H1 (cell line): Measurements from ENCODE around the gene PACSIN2. TPM values are rescaled to one million over a fixed set of nuclear protein-coding genes. Genes with fewer than 3 reads are reported as not detected.

Experiments
- CTCF ChIA-PET: fragments of 300-600 bp; sonication (Branson Sonifier 250); formaldehyde crosslinking; loops from one replicate; lab custom pipeline; 2021; ENCODE audit not compliant: partially characterized antibody; lab: Charles Lee
- POLR2A ChIA-PET: fragments of 300-600 bp; sonication (Branson Sonifier 250); formaldehyde crosslinking; loops from one replicate; lab custom pipeline; 2021; ENCODE audit warnings: inconsistent platforms; ENCODE audit not compliant: partially characterized antibody; lab: Charles Lee
- DNase-seq, 2 experiments: peaks; one replicate each; pipeline versions ENCODE4 v3.0.0 to v3.0.0-alpha.2; 2010 to 2022; ENCODE audit warnings: low spot score in 2 of 2, low read depth in 1 of 2, mixed read lengths in 1 of 2
- FAIRE-seq: peaks from 2 replicates; lab custom pipeline; 2011; peaks lifted over from hg19 to GRCh38; lab: Jason Lieb, UNC
- H2AFZ ChIP-seq: 2 replicates; pipeline ENCODE4 v1.8.1; 2012; ENCODE audit warnings: low read length, inconsistent platforms
- H2AK5ac ChIP-seq: 2 replicates; pipeline ENCODE4 v1.6.1; 2013; ENCODE audit warnings: low read depth, low read length
- H2BK120ac ChIP-seq: replicated peaks from 2 replicates; pipeline ENCODE3; 2013; ENCODE audit warnings: low read depth, low read length, inconsistent platforms
- H2BK12ac ChIP-seq: 2 replicates; pipeline ENCODE4 v1.6.1; 2013; ENCODE audit warnings: low read depth, low read length
- H2BK15ac ChIP-seq: 2 replicates; pipeline ENCODE4 v1.6.1; 2013; ENCODE audit warnings: low read length
- H2BK20ac ChIP-seq: 2 replicates; pipeline ENCODE4 v1.6.1; 2013; ENCODE audit warnings: low read length
- H2BK5ac ChIP-seq: 2 replicates; pipeline ENCODE4 v1.6.1; 2013; ENCODE audit warnings: low read depth, low read length
- H3K14ac ChIP-seq: 2 replicates; pipeline ENCODE4 v1.6.1; 2013; ENCODE audit warnings: inconsistent platforms; ENCODE audit not compliant: insufficient read length
- H3K18ac ChIP-seq: 2 replicates; pipeline ENCODE4 v1.6.1; 2013; ENCODE audit warnings: low read length; ENCODE audit errors: extremely low read depth
- H3K23ac ChIP-seq: 2 replicates; pipeline ENCODE4 v1.6.1; 2013; ENCODE audit warnings: inconsistent platforms; ENCODE audit not compliant: insufficient read length
- H3K23me2 ChIP-seq: 2 replicates; pipeline ENCODE4 v1.6.1; 2013; ENCODE audit warnings: low read depth, low read length
- H3K27ac ChIP-seq: 2 replicates; pipeline ENCODE4 v1.6.1; 2011; ENCODE audit warnings: low read depth, low read length, inconsistent platforms
- H3K27me3 ChIP-seq, 4 experiments: replicated peaks in 1 of 4; 1 replicate in 1 of 4; 2 replicates in 3 of 4; pipeline versions ENCODE4 v1.6.1 to v1.8.1; 2011 to 2013; ENCODE audit warnings: low read length in 3 of 4, mild to moderate bottlenecking in 3 of 4, inconsistent platforms in 2 of 4, mixed read lengths in 2 of 4, moderate library complexity in 1 of 4; ENCODE audit not compliant: control insufficient read depth in 3 of 4, insufficient read depth in 3 of 4; ENCODE audit errors: extremely low read depth in 1 of 4
- H3K36me3 ChIP-seq, 4 experiments: 2 replicates each; pipeline versions ENCODE4 v1.6.1 to v1.8.1; 2011 to 2013; ENCODE audit warnings: mild to moderate bottlenecking in 4 of 4, low read length in 3 of 4, moderate library complexity in 2 of 4, control low read depth in 1 of 4, inconsistent platforms in 1 of 4; ENCODE audit not compliant: insufficient read depth in 4 of 4, control insufficient read depth in 2 of 4
- H3K4ac ChIP-seq: replicated peaks from 2 replicates; pipeline ENCODE3; 2013; ENCODE audit warnings: low read length, low read depth, mixed read lengths, inconsistent platforms; ENCODE audit not compliant: insufficient read length
- H3K4me1 ChIP-seq, 4 experiments: replicated peaks in 1 of 4; 1 replicate in 1 of 4; 2 replicates in 3 of 4; pipeline versions ENCODE4 v1.6.1 to v1.8.1; 2011 to 2013; ENCODE audit warnings: low read length in 3 of 4, inconsistent platforms in 2 of 4, mixed read lengths in 1 of 4; ENCODE audit not compliant: insufficient read depth in 4 of 4, control insufficient read depth in 3 of 4
- H3K4me2 ChIP-seq, 2 experiments: 2 replicates each; pipeline versions ENCODE4 v1.6.1 to v1.8.1; 2011 to 2013; ENCODE audit warnings: low read depth in 2 of 2, low read length in 2 of 2, control low read depth in 1 of 2, inconsistent platforms in 1 of 2, mild to moderate bottlenecking in 1 of 2; ENCODE audit not compliant: insufficient read depth in 1 of 2
- H3K4me3 ChIP-seq, 4 experiments: fragments of 200-600, 300-600 bp in 1 of 4; sonication (generic), shearing (Covaris generic), sonication (Bioruptor Twin) in 1 of 4; 2 replicates each; pipeline versions ENCODE4 v1.5.1 to v1.8.1; 2011 to 2016; ENCODE audit warnings: low read length in 4 of 4, low read depth in 3 of 4, control low read depth in 2 of 4, inconsistent platforms in 2 of 4, mild to moderate bottlenecking in 2 of 4, mixed read lengths in 1 of 4, moderate library complexity in 1 of 4; ENCODE audit not compliant: insufficient read depth in 2 of 4; ENCODE audit errors: extremely low read depth in 1 of 4
- H3K56ac ChIP-seq: replicated peaks from 2 replicates; pipeline ENCODE3; 2013; ENCODE audit warnings: low read depth, mild to moderate bottlenecking, mixed read lengths, low read length, inconsistent platforms; ENCODE audit not compliant: insufficient read length
- H3K79me1 ChIP-seq: 2 replicates; pipeline ENCODE4 v1.6.1; 2013; ENCODE audit warnings: low read depth, low read length, control low read depth
- H3K79me2 ChIP-seq, 2 experiments: 2 replicates each; pipeline versions ENCODE4 v1.6.1 to v1.8.1; 2012 to 2013; ENCODE audit warnings: low read length in 2 of 2, mild to moderate bottlenecking in 2 of 2, inconsistent platforms in 1 of 2; ENCODE audit not compliant: insufficient read depth in 2 of 2, control insufficient read depth in 1 of 2
- H3K9ac ChIP-seq, 4 experiments: replicated peaks in 1 of 4; 1 replicate in 1 of 4; 2 replicates in 3 of 4; pipeline versions ENCODE4 v1.6.1 to v1.8.1; 2011 to 2013; ENCODE audit warnings: low read depth in 3 of 4, low read length in 3 of 4, control low read depth in 2 of 4, mild to moderate bottlenecking in 2 of 4, moderate library complexity in 2 of 4, inconsistent platforms in 1 of 4; ENCODE audit errors: extremely low read depth in 1 of 4
- H3K9me3 ChIP-seq, 2 experiments: 2 replicates each; pipeline versions ENCODE4 v1.6.1 to v1.8.1; 2012 to 2013; ENCODE audit warnings: mild to moderate bottlenecking in 2 of 2, moderate library complexity in 2 of 2, control low read depth in 1 of 2, inconsistent platforms in 1 of 2, low read depth in 1 of 2, low read length in 1 of 2, mixed read lengths in 1 of 2; ENCODE audit not compliant: insufficient read depth in 2 of 2
- H4K20me1 ChIP-seq, 2 experiments: replicated peaks in 1 of 2; 2 replicates each; pipeline versions ENCODE3 to v1.8.1; 2011 to 2013; ENCODE audit warnings: inconsistent platforms in 2 of 2, low read length in 2 of 2, mild to moderate bottlenecking in 1 of 2; ENCODE audit not compliant: insufficient read depth in 2 of 2, control insufficient read depth in 1 of 2
- H4K5ac ChIP-seq: 2 replicates; pipeline ENCODE4 v1.6.1; 2013; ENCODE audit warnings: low read length, low read depth, mixed read lengths, inconsistent platforms; ENCODE audit not compliant: insufficient read length
- H4K8ac ChIP-seq: 2 replicates; pipeline ENCODE4 v1.8.0; 2013; ENCODE audit warnings: mild to moderate bottlenecking, moderate library complexity, low read length, inconsistent platforms; ENCODE audit not compliant: insufficient read depth; ENCODE audit errors: extremely low read depth
- H4K91ac ChIP-seq: replicated peaks from 2 replicates; pipeline ENCODE3; 2013; ENCODE audit warnings: low read length, mixed read lengths, inconsistent platforms; ENCODE audit not compliant: insufficient read length
- CTCF ChIP-seq, 3 experiments: IDR thresholded peaks; 1 replicate in 2 of 3; 2 replicates in 1 of 3; pipeline versions ENCODE4 v1.5.1 to v1.6.1; 2011; ENCODE audit warnings: low read length in 3 of 3, mild to moderate bottlenecking in 3 of 3, inconsistent platforms in 2 of 3, low read depth in 1 of 3, moderate library complexity in 1 of 3; ENCODE audit not compliant: insufficient read depth in 1 of 3; ENCODE audit errors: control extremely low read depth in 1 of 3
- SIN3A ChIP-seq, 2 experiments: IDR thresholded peaks in 1 of 2; conservative IDR thresholded peaks in 1 of 2; 2 replicates each; pipeline ENCODE4 v1.6.1; 2011 to 2012; ENCODE audit warnings: low read length in 2 of 2, improper control_type of control experiment in 1 of 2, low read depth in 1 of 2, mild to moderate bottlenecking in 1 of 2
- TAF7 ChIP-seq: optimal IDR thresholded peaks from 2 replicates; pipeline ENCODE3; 2011; ENCODE audit warnings: low read depth, mild to moderate bottlenecking, inconsistent platforms, low read length, moderate library complexity, borderline replicate concordance
- USF2 ChIP-seq: IDR thresholded peaks from 2 replicates; pipeline ENCODE4 v1.6.1; 2011; ENCODE audit warnings: low read length, improper control_type of control experiment
- ZNF274 ChIP-seq: IDR thresholded peaks from 2 replicates; pipeline ENCODE4 v1.7.0; 2012; ENCODE audit warnings: low read length, borderline replicate concordance; ENCODE audit errors: extremely low read depth
- WGBS, 2 experiments: shearing (Covaris generic) in 1 of 2; methylation state at CpG; one replicate each; pipeline versions ENCODE4 v1.1.6 to v1.1.7; 2013 to 2015; ENCODE audit warnings: low lambda C conversion rate in 2 of 2, mixed read lengths in 2 of 2, inconsistent platforms in 1 of 2, low coverage in 1 of 2, missing lambda C conversion rate in 1 of 2; ENCODE audit not compliant: insufficient replicate concordance in 2 of 2, insufficient coverage in 1 of 2, insufficient read length in 1 of 2; ENCODE audit errors: extremely low coverage in 1 of 2, missing lambda C conversion rate in 1 of 2; 5-methylcytosine and 5-hydroxymethylcytosine counted together
- polyA plus RNA-seq, 7 experiments: library from polyadenylated mRNA; depleted of rRNA in 3 of 7; stranded (reverse) in 5 of 7; unstranded in 2 of 7; fragments of >200 nt in 5 of 7; fragments of 200-250 nt in 2 of 7; gene quantifications; 1 replicate in 5 of 7; 2 replicates in 1 of 7; 4 replicates in 1 of 7; pipeline versions ENCODE4 v1.2.1 to v1.2.3, GENCODE V29; 2011 to 2013; ENCODE audit warnings: missing spikeins in 2 of 7, mixed read lengths in 2 of 7
- total RNA-seq: library from RNA; stranded (reverse); fragmentation: NEBNext Ultra II Directional; extraction: Animal tissue kit (Norgen Biotek cat#: 25700); gene quantifications from 2 replicates; pipeline ENCODE4 v1.2.1, GENCODE V29; 2021

Gene PACSIN2
- total and polyA plus RNA-seq, 2 of the 8 experiments (the other 6 are each of a cell fraction or from before 2014, with no cell fraction given), result 44.8 to 64.2 TPM

GRCh38 chr22:42878561-42879305, 136.2 kb downstream of the PACSIN2 start:
- Histone ChIP-seq H3K4ac (no peak overlapping the region), H3K56ac (no peak overlapping the region), H3K36me3 (peaks cover 7 to 31% (median 26%) of the 10 kb centered on the region in 4 experiments; a peak in 7 of 8 replicates), H3K27me3 (no peaks in the 10 kb centered on the region), H3K79me1 (no peaks in the 10 kb centered on the region), H2BK15ac (no peak overlapping the region), H3K23me2 (no peaks in the 10 kb centered on the region), H3K18ac (no peak overlapping the region), H4K91ac (no peak overlapping the region), H2BK5ac (no peak overlapping the region), H3K9ac (no peak overlapping the region), H4K20me1 (peaks cover 5 to 9% of the 10 kb centered on the region in 2 experiments), H3K27ac (no peak overlapping the region), H2BK120ac (no peak overlapping the region), H3K9me3 (no peaks in the 10 kb centered on the region), H3K4me1 (peaks cover 0 to 7% (median 4%) of the 10 kb centered on the region in 4 experiments; a peak in 6 of 7 replicates), H2BK12ac (no peak overlapping the region), H3K4me2 (no peak overlapping the region), H3K23ac (no peak overlapping the region), H3K4me3 (no peak overlapping the region), H2AFZ (no peak overlapping the region), H3K79me2 (no peaks in the 10 kb centered on the region), H2BK20ac (no peak overlapping the region), H4K8ac (peak overlapping the region; percentile 31; the same call in 1 of the 2 replicates), H2AK5ac (no peak overlapping the region), H3K14ac (no peak overlapping the region), H4K5ac (no peak overlapping the region)
- CTCF ChIA-PET, result interaction anchor here (0.5 to 3.4 kb wide), 2 partner anchors 11 to 126 kb away, joined by 3 to 22 read pairs; no protein-coding TSS in a partner anchor
- WGBS, 2 experiments, result 88% methylated on average over 19 of the region's 22 CpGs; no CpG with 5 or more reads in 1 of the 2 experiments
- POLR2A ChIA-PET, result no interaction called here
- TF ChIP-seq SIN3A (conservative IDR thresholded peaks at IDR 0.05 in 1 of 2, IDR thresholded peaks at IDR 0.05 in 1 of 2; ENCODE audit: low read depth in 1 of 2, low read length in 2 of 2) (no peak), CTCF (IDR thresholded peaks at IDR 0.05; ENCODE audit: control extremely low read depth in 1 of 3, insufficient read depth in 1 of 3, low read depth in 1 of 3, low read length in 3 of 3) (no peak), ZNF274 (no peak), USF2 (no peak), TAF7 (no peak)
- FAIRE-seq (no peak), DNase-seq (no peak)
